Germinal center (tissue), 1 donor: ENCODE results near the gene POTEG.
"Not testable (repeated sequence)": the region's sequence is repeated elsewhere in the genome, so short reads cannot be mapped to it uniquely, and the experiment has no call there.

Source experiments
- DNase-seq: peaks from one replicate; pipeline ENCODE4 v3.0.0; 2012; ENCODE audit warnings: mixed read lengths, low spot score

Gene POTEG

GRCh38 chr14:19372813-19373500 lies 61.2 kb downstream of the POTEG start:
- not testable (repeated sequence) for DNase-seq

- not testable (repeated sequence) for DNase-seq
Observed at GRCh38 chr14:19371767-19372166, 62.4 kb downstream of the POTEG start.

GRCh38 chr14:19362803-19363202 lies 71.3 kb downstream of the POTEG start:
- DNase-seq: not testable (repeated sequence)

GRCh38 chr14:19362323-19362722 lies 71.8 kb downstream of the POTEG start:
- DNase-seq: not testable (repeated sequence)

GRCh38 chr14:19361636-19362253 lies 72.4 kb downstream of the POTEG start:
- DNase-seq: not testable (repeated sequence)

- not testable (repeated sequence) for DNase-seq
Observed at GRCh38 chr14:19360937-19361635, 73.1 kb downstream of the POTEG start.
